GM12874 (cell line): ENCODE results near the gene TEX2.

Experiments
- TF ChIP-seq, protein P1 (sequence below): IDR thresholded peaks from 2 replicates; pipeline ENCODE4 v1.5.1; 2011; ENCODE audit warnings: low read depth, mild to moderate bottlenecking, control low read depth, low read length, moderate library complexity; ENCODE audit not compliant: insufficient read depth

Gene TEX2

DNA sequence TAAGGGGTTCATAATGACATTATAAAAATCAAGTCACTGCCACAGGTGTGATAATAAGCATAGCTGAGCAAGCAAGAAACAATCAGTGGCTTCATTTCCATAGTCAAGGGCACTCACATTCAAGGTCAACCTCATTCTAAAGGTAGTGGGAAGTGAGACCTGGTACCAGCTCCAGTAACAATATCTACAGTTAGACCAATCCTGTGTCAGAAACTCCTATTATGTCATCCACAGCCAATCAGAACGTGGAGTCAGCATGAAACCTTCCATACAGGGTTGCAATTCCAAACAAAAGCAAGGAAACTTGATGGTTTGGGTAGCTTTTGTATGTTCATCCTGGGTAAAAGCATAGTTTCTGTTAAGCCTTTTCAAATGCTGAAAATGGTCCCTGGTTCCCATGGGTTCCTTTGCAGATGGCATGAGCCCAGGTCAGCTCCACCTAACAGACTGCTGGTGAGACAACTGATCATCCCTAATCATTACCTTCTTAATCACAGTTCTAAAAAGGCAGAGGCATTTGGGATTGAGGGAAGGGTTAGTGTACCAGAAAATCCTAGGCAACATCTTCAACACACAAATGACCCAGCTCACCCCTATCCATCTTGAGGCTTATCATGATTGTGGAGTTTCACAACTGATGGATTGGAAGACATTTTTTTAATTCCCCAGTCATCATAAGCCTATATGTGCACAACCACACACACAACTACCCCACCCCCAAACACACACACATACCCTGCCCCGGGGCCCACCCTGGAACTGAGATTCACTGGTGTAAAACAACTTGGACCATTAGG lies 30.4 kb downstream of the TEX2 start:
- TF ChIP-seq, protein P1, sequence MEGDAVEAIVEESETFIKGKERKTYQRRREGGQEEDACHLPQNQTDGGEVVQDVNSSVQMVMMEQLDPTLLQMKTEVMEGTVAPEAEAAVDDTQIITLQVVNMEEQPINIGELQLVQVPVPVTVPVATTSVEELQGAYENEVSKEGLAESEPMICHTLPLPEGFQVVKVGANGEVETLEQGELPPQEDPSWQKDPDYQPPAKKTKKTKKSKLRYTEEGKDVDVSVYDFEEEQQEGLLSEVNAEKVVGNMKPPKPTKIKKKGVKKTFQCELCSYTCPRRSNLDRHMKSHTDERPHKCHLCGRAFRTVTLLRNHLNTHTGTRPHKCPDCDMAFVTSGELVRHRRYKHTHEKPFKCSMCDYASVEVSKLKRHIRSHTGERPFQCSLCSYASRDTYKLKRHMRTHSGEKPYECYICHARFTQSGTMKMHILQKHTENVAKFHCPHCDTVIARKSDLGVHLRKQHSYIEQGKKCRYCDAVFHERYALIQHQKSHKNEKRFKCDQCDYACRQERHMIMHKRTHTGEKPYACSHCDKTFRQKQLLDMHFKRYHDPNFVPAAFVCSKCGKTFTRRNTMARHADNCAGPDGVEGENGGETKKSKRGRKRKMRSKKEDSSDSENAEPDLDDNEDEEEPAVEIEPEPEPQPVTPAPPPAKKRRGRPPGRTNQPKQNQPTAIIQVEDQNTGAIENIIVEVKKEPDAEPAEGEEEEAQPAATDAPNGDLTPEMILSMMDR, result no peak

DNA sequence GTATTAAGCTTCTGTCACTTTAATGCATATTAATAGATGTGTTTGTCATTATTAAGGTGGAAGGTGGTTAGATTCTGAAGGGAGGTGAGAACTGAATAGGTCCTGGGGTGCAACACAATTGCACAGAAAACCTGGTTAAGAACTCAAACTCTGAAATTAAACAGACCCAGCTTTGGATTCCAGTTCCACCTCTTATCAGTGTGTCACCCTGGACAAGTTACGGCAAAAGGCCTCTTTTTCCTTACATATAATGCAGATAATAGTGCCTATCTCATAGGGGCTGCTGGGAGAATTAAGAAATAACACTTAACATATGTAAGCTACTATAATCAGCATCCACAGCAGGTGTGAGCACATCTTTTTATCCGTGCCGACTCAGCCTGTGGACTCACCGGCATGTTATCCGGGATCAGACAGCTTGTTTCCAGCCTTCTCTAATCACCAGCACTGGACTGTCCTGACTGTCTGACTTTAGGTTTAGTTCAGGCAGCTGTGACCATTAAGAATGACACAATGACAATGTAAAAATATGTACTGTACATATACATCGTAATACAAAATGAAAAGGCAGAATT lies 31.4 kb downstream of the TEX2 start:
- TF ChIP-seq, protein P1, result no peak

DNA sequence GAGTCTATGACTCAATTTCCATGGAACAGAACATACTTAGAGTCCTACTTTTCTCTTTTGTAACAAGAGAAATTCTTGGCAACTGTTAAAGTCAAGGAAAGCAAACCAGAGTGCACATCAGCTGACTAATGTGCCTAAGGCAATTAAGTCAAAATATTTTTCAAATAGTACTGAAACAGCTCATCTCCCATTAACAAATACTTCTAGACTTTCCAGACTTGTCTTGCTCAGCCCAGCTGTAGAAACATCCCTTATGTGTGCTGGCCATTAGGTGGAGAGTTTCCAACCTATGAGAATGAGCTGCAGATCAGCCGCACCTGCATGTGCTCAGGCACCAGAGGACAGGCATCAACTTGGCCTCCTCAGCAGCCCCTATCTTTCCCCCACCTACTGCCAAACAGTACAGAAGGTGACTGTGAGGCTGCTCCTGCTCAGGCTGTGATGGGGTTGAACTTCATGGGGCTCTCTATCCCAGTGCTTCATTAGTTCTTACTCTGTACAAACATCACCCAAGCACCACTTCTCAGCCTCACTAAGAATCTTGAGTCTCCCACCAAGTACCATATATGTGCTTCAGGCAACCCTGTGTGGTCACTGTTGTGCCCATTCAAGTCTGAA lies 32.2 kb downstream of the TEX2 start:
- TF ChIP-seq, protein P1, result no peak

DNA sequence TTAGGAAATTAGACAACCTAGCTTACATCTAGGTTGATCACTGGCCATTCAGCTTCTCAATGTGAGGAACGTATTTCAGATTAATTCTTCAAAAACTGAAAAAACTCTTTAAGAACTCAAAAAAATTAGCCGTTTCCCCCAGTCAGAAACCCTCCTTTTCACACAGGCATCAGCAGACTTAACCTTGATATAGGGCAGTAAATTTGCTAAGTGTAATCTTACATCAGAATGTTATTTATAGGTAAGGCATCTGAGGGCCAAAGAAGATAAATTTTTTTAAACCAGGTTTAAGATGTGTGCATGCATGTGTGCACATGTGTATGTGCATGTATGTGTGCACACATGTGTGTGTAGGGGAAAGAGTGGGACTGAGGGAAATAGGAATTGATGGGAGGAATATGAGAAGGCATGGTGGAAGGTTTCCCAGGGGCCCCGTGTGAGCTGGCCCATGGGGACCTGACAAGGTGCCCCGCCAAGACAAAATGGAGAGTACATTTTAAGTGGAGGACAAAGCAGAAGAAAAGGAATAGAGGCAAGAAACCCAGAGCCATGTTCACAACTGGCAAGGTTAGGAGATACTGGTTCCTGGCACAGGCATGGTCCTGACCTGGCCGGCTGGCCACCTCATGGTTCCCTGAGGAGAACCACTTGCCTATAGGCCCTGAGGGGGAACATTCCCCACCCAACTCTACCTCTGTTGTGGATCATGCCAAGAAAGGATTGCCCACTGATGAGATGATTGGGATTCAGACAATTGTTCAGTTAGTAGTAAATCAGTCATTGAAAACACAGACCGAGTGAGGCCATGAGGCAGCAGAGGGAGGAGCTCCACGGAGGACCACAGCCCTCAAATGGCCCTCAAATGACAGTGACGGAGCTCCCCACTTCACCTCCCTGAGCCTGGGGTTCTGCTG lies 33.0 kb downstream of the TEX2 start:
- TF ChIP-seq, protein P1, result no peak

DNA sequence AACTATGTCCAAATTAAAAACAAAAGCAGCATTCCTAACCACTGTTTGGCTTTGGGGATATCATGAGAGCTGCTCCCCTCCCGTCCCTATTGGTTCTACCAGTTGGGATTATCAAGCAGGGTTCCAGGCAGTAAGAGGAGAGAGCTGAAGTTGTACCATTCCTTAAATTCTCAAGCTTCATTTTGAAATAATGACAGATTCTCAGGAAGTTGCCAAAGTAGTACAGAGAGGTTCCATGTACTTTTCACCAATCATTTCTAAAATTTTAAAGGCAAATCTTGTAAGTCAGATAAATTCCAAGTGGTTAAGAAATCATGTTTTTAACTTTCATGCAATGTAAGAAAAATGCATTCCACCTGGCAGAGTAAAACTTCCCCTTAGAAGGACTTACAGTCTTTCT lies 36.9 kb downstream of the TEX2 start:
- TF ChIP-seq, protein P1, result no peak

DNA sequence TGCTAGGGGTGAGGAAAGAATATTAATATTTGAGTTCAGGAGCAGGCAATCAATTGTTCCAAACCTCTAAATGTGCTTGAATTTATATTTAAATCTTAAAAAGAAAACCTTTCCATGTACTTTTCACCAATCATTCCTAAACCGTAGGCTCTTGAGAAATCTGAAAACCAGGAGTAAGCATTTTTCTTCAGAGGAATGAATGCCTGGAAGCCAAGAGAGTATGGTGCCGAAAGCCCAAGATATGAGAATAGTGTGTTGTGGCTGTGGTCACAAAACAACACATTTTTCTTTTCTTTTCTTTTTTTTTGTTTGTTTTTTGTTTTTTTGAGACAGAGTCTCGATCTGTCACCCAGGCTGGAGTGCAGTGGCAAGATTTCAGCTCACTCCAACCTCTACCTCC lies 37.6 kb downstream of the TEX2 start:
- TF ChIP-seq, protein P1, result no peak
